Skeletal muscle cell (primary cell): ENCODE measurements around the gene EFHC1.
"Not testable (repeated sequence)": the region's sequence is repeated elsewhere in the genome, so short reads cannot be mapped to it uniquely, and the experiment has no call there.

Experiments
- DNase-seq: peaks from one replicate; pipeline ENCODE4 v3.0.0-alpha.2; 2010; ENCODE audit warnings: low read depth
- H3K4me3 ChIP-seq: 2 replicates; pipeline ENCODE4 v1.5.1; 2011; ENCODE audit warnings: low read depth, mild to moderate bottlenecking, control low read depth, low read length, moderate library complexity

The EFHC1 gene

GRCh38 chr6:52423448-52423847 lies 3.3 kb downstream of the EFHC1 start:
- no peak overlapping the region for H3K4me3 ChIP-seq
- no peak for DNase-seq

- DNase-seq = peak; percentile 70
- no peak overlapping the region for H3K4me3 ChIP-seq
Observed at GRCh38 chr6:52423971-52424381, 3.8 kb downstream of the EFHC1 start.

GRCh38 chr6:52424513-52424912 lies 4.4 kb downstream of the EFHC1 start:
- H3K4me3 ChIP-seq = no peak overlapping the region
- no peak for DNase-seq

GRCh38 chr6:52426667-52427066 lies 6.5 kb downstream of the EFHC1 start:
- DNase-seq = no peak
- H3K4me3 ChIP-seq = no peak overlapping the region

- DNase-seq, H3K4me3 ChIP-seq: not testable (repeated sequence)
Observed at GRCh38 chr6:52433294-52433693, 13.2 kb downstream of the EFHC1 start.

- DNase-seq = no peak
- H3K4me3 ChIP-seq = no peak overlapping the region
Observed at GRCh38 chr6:52435345-52435744, 15.2 kb downstream of the EFHC1 start.

- no peak overlapping the region for H3K4me3 ChIP-seq
- no peak for DNase-seq
Observed at GRCh38 chr6:52438926-52439325, 18.8 kb downstream of the EFHC1 start.

GRCh38 chr6:52454556-52454955 lies 34.4 kb downstream of the EFHC1 start:
- no peak overlapping the region for H3K4me3 ChIP-seq
- peak; percentile 0 for DNase-seq

- no peak overlapping the region for H3K4me3 ChIP-seq
- no peak for DNase-seq
Observed at GRCh38 chr6:52457096-52457495, 37.0 kb downstream of the EFHC1 start.

GRCh38 chr6:52461194-52461593 lies 41.1 kb downstream of the EFHC1 start:
- not testable (repeated sequence) for DNase-seq, H3K4me3 ChIP-seq

- DNase-seq = no peak
- H3K4me3 ChIP-seq = no peak overlapping the region
Observed at GRCh38 chr6:52474173-52474572, 54.0 kb downstream of the EFHC1 start.

GRCh38 chr6:52475307-52475706 lies 55.2 kb downstream of the EFHC1 start:
- no peak overlapping the region for H3K4me3 ChIP-seq
- no peak for DNase-seq

GRCh38 chr6:52482903-52483670 lies 62.9 kb downstream of the EFHC1 start:
- DNase-seq = no peak
- no peak overlapping the region for H3K4me3 ChIP-seq

GRCh38 chr6:52483671-52484003 lies 63.5 kb downstream of the EFHC1 start:
- no peak for DNase-seq
- H3K4me3 ChIP-seq = no peak overlapping the region

GRCh38 chr6:52489881-52490280 lies 69.7 kb downstream of the EFHC1 start:
- H3K4me3 ChIP-seq = no peak overlapping the region
- no peak for DNase-seq

- DNase-seq = no peak
- H3K4me3 ChIP-seq = no peak overlapping the region
Observed at GRCh38 chr6:52491203-52492069, 71.3 kb downstream of the EFHC1 start.

- DNase-seq = no peak
- H3K4me3 ChIP-seq = no peak overlapping the region
Observed at GRCh38 chr6:52493669-52494068, 73.5 kb downstream of the EFHC1 start.

- no peak overlapping the region for H3K4me3 ChIP-seq
- DNase-seq = no peak
Observed at GRCh38 chr6:52494298-52495072, 74.3 kb downstream of the EFHC1 start.

- no peak overlapping the region for H3K4me3 ChIP-seq
- DNase-seq = no peak
Observed at GRCh38 chr6:52495922-52496321, 75.8 kb downstream of the EFHC1 start.

GRCh38 chr6:52496631-52497030 lies 76.5 kb downstream of the EFHC1 start:
- no peak for DNase-seq

More at GRCh38 chr6:52496631-52497030, 76.5 kb downstream of the EFHC1 start:
- H3K4me3 ChIP-seq = no peak overlapping the region
